GM12872 (cell line): ENCODE data around the gene MAP3K4.

Source experiments
- TF ChIP-seq, protein P1 (sequence below): IDR thresholded peaks from 3 replicates; pipeline ENCODE4 v1.5.1; 2011; ENCODE audit warnings: low read depth, mild to moderate bottlenecking, low read length, moderate library complexity; ENCODE audit not compliant: insufficient read depth

The MAP3K4 gene

DNA sequence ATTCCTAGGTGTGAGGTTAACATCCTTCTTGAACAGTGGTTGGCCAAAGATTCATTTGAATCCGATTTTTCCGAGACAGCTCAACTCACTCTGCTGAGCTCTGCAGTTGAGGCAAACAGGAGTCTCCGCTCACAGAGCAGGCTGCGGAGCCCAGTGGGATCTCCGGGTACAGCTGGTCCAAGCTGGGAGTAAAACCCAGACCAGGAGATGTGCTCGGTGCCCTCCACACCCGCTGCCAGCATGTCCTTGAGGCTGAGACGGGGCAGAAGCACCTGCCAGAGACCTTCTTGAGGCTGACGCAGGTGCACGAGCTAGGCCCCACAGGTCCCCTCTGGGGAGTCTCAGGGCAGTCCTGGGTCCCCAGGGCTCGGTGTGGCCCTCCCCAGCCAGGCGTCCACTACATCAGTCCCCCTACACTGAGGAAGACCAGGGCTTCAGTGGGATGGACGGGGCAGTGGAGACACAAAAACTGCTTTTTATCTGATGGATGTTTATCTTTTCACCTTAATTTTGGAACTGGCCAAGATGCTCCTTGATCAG, 163.3 kb downstream of the MAP3K4 start:
- TF ChIP-seq, protein P1, sequence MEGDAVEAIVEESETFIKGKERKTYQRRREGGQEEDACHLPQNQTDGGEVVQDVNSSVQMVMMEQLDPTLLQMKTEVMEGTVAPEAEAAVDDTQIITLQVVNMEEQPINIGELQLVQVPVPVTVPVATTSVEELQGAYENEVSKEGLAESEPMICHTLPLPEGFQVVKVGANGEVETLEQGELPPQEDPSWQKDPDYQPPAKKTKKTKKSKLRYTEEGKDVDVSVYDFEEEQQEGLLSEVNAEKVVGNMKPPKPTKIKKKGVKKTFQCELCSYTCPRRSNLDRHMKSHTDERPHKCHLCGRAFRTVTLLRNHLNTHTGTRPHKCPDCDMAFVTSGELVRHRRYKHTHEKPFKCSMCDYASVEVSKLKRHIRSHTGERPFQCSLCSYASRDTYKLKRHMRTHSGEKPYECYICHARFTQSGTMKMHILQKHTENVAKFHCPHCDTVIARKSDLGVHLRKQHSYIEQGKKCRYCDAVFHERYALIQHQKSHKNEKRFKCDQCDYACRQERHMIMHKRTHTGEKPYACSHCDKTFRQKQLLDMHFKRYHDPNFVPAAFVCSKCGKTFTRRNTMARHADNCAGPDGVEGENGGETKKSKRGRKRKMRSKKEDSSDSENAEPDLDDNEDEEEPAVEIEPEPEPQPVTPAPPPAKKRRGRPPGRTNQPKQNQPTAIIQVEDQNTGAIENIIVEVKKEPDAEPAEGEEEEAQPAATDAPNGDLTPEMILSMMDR, result no peak

DNA sequence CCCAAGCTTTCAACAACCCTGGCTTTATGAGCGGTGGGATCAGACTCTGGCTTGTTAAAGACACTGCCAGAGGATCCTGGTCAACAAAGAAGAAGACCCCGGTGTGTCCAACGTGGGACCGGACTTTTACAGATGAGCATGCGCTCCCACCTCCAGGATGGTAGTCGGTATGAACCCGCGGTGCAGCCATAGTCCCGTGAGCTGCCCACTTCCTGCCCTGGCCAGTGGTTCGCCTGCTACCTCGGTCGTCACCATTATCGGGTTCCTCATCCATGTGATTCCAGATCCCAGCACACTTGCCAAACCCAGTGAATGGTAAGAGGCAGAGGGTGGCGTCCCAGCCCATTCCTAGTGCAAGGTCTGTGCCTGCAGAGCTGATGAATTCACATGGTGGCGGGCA, 169.6 kb downstream of the MAP3K4 start:
- TF ChIP-seq, protein P1, result no peak

DNA sequence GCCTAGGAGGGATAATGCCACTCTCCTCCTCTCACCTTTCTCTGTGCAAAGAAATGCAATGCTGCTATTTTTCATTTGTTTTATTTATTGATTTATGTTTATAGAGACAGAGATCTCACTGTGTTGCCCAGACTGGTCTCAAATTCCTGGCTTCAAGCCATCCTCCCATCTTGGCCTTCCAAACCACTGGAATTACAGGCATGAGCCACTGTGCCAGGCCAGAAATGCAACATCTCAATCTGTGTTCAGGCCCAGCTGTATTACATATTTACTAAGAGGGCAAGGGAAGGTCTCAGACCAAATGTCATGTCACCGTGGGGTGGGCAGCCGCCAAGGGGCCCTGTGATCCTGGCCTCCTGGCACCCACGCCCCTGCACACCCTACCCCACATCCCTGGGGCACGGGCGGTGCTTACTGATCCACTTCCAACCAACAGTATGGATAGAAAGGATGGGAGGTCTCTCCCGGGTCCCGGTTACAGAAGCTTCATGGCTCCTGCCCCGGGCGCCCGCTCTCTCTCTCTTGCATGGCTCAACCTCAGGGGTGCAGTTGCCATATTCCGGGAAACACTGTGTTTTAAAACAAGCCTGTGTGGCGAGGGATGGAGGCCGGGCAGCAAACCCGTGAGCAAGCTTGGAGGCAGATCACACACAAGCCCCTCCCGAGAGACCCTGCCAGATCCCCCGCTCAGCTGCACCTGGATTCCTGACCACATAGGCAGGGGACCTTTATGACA, 170.5 kb downstream of the MAP3K4 start:
- TF ChIP-seq, protein P1, result no peak

- TF ChIP-seq, protein P1, result no peak
Measured at GRCh38 chr6:161162722-161163121, 171.2 kb downstream of the MAP3K4 start.

- TF ChIP-seq, protein P1, result no peak
Measured at GRCh38 chr6:161163466-161164181, 172.1 kb downstream of the MAP3K4 start.

- TF ChIP-seq, protein P1, result no peak
Measured at GRCh38 chr6:161164182-161164625, 172.6 kb downstream of the MAP3K4 start.

DNA sequence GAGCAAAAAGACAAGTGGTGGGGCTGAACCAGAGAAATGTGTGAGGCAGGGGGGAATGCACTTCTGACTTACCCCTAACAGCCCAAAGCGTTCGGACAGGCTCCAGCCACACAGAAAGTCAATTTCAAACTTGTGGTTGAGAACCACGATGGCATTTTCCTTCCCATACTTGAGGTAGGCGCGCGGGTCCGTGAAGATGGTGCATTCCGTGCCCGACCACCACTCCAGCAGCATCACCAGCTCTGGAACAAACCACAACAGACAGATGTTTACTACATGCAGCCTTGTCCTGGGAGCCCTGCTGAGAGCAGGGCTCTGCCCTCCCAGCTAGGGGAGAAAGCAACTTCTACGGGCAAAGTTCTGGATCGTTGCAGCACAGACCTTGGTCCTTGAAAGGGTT, 174.6 kb downstream of the MAP3K4 start:
- TF ChIP-seq, protein P1, result no peak
